ENCODE data around the gene CFAP43. TPM values are rescaled to one million over a fixed set of nuclear protein-coding genes. Genes with fewer than 3 reads are reported as not detected.

The CFAP43 gene
- total RNA-seq, 1 experiment from 2014 or later: 0.42 TPM

- TF ChIP-seq NFE2L1 (CRISPR knock-in tag; IDR thresholded peaks at IDR 0.05) (no peak), E2F1 (CRISPR knock-in tag; IDR thresholded peaks at IDR 0.05) (no peak), E2F5 (CRISPR knock-in tag; IDR thresholded peaks at IDR 0.05) (no peak), SOX15 (CRISPR knock-in tag; IDR thresholded peaks at IDR 0.05) (no peak), OVOL2 (CRISPR knock-in tag; IDR thresholded peaks at IDR 0.05; ENCODE audit: borderline replicate concordance) (no peak), NR3C1 (CRISPR knock-in tag; conservative IDR thresholded peaks at IDR 0.05; ENCODE audit: low read depth) (no peak), ZNF423 (CRISPR knock-in tag; IDR thresholded peaks at IDR 0.05) (no peak), JUN (CRISPR knock-in tag; IDR thresholded peaks at IDR 0.05) (no peak)
- TF ChIP-seq, protein P1, sequence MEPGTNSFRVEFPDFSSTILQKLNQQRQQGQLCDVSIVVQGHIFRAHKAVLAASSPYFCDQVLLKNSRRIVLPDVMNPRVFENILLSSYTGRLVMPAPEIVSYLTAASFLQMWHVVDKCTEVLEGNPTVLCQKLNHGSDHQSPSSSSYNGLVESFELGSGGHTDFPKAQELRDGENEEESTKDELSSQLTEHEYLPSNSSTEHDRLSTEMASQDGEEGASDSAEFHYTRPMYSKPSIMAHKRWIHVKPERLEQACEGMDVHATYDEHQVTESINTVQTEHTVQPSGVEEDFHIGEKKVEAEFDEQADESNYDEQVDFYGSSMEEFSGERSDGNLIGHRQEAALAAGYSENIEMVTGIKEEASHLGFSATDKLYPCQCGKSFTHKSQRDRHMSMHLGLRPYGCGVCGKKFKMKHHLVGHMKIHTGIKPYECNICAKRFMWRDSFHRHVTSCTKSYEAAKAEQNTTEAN (CRISPR knock-in tag; IDR thresholded peaks at IDR 0.05): no peak
- TF ChIP-seq, protein P2, sequence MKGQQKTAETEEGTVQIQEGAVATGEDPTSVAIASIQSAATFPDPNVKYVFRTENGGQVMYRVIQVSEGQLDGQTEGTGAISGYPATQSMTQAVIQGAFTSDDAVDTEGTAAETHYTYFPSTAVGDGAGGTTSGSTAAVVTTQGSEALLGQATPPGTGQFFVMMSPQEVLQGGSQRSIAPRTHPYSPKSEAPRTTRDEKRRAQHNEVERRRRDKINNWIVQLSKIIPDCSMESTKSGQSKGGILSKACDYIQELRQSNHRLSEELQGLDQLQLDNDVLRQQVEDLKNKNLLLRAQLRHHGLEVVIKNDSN (CRISPR knock-in tag; IDR thresholded peaks at IDR 0.05): no peak
These were observed 36.2 kb upstream of the CFAP43 start (continued) for GRCh38 chr10:104268405-104268712.

- no peak for DNase-seq (ENCODE audit: low spot score)
- Mint-ChIP-seq H3K4me1 (peaks cover 11% of the 10 kb centered on the region), H3K36me3 (peaks cover 39% of the 10 kb centered on the region), H3K9me3 (no peaks in the 10 kb centered on the region), H3K4me3 (peak overlapping the region; percentile 96), H3K27me3 (ENCODE audit: low read depth) (no peaks in the 10 kb centered on the region), H3K27ac (peak overlapping the region; percentile 94)
- ATAC-seq: no peak
- ChIA-PET POLR2A (no interaction called here), CTCF (interaction anchor here (0.7 to 1.2 kb wide), 2 partner anchors 281 to 354 kb away, joined by 3 read pairs; no protein-coding TSS in a partner anchor)
- TF ChIP-seq FOXJ3 (CRISPR knock-in tag; IDR thresholded peaks at IDR 0.05; ENCODE audit: borderline replicate concordance) (no peak), SMAD3 (CRISPR knock-in tag; IDR thresholded peaks at IDR 0.05; ENCODE audit: borderline replicate concordance) (no peak), ZBTB21 (CRISPR knock-in tag; IDR thresholded peaks at IDR 0.05; ENCODE audit: borderline replicate concordance) (no peak), SP1 (CRISPR knock-in tag; conservative IDR thresholded peaks at IDR 0.05) (no peak), E2F4 (CRISPR knock-in tag; IDR thresholded peaks at IDR 0.05; ENCODE audit: borderline replicate concordance, low read depth) (no peak), JUN (CRISPR knock-in tag; IDR thresholded peaks at IDR 0.05) (no peak), CREB1 (CRISPR knock-in tag; IDR thresholded peaks at IDR 0.05) (no peak), ZNF671 (CRISPR knock-in tag; IDR thresholded peaks at IDR 0.05) (no peak), ZNF219 (CRISPR knock-in tag; IDR thresholded peaks at IDR 0.05; ENCODE audit: borderline replicate concordance) (no peak)
- TF ChIP-seq, protein P3, sequence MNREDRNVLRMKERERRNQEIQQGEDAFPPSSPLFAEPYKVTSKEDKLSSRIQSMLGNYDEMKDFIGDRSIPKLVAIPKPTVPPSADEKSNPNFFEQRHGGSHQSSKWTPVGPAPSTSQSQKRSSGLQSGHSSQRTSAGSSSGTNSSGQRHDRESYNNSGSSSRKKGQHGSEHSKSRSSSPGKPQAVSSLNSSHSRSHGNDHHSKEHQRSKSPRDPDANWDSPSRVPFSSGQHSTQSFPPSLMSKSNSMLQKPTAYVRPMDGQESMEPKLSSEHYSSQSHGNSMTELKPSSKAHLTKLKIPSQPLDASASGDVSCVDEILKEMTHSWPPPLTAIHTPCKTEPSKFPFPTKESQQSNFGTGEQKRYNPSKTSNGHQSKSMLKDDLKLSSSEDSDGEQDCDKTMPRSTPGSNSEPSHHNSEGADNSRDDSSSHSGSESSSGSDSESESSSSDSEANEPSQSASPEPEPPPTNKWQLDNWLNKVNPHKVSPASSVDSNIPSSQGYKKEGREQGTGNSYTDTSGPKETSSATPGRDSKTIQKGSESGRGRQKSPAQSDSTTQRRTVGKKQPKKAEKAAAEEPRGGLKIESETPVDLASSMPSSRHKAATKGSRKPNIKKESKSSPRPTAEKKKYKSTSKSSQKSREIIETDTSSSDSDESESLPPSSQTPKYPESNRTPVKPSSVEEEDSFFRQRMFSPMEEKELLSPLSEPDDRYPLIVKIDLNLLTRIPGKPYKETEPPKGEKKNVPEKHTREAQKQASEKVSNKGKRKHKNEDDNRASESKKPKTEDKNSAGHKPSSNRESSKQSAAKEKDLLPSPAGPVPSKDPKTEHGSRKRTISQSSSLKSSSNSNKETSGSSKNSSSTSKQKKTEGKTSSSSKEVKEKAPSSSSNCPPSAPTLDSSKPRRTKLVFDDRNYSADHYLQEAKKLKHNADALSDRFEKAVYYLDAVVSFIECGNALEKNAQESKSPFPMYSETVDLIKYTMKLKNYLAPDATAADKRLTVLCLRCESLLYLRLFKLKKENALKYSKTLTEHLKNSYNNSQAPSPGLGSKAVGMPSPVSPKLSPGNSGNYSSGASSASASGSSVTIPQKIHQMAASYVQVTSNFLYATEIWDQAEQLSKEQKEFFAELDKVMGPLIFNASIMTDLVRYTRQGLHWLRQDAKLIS (CRISPR knock-in tag; IDR thresholded peaks at IDR 0.05; ENCODE audit: borderline replicate concordance): no peak
- TF ChIP-seq, protein P4, sequence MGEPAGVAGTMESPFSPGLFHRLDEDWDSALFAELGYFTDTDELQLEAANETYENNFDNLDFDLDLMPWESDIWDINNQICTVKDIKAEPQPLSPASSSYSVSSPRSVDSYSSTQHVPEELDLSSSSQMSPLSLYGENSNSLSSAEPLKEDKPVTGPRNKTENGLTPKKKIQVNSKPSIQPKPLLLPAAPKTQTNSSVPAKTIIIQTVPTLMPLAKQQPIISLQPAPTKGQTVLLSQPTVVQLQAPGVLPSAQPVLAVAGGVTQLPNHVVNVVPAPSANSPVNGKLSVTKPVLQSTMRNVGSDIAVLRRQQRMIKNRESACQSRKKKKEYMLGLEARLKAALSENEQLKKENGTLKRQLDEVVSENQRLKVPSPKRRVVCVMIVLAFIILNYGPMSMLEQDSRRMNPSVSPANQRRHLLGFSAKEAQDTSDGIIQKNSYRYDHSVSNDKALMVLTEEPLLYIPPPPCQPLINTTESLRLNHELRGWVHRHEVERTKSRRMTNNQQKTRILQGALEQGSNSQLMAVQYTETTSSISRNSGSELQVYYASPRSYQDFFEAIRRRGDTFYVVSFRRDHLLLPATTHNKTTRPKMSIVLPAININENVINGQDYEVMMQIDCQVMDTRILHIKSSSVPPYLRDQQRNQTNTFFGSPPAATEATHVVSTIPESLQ (CRISPR knock-in tag; IDR thresholded peaks at IDR 0.05): no peak
- TF ChIP-seq, protein P5, sequence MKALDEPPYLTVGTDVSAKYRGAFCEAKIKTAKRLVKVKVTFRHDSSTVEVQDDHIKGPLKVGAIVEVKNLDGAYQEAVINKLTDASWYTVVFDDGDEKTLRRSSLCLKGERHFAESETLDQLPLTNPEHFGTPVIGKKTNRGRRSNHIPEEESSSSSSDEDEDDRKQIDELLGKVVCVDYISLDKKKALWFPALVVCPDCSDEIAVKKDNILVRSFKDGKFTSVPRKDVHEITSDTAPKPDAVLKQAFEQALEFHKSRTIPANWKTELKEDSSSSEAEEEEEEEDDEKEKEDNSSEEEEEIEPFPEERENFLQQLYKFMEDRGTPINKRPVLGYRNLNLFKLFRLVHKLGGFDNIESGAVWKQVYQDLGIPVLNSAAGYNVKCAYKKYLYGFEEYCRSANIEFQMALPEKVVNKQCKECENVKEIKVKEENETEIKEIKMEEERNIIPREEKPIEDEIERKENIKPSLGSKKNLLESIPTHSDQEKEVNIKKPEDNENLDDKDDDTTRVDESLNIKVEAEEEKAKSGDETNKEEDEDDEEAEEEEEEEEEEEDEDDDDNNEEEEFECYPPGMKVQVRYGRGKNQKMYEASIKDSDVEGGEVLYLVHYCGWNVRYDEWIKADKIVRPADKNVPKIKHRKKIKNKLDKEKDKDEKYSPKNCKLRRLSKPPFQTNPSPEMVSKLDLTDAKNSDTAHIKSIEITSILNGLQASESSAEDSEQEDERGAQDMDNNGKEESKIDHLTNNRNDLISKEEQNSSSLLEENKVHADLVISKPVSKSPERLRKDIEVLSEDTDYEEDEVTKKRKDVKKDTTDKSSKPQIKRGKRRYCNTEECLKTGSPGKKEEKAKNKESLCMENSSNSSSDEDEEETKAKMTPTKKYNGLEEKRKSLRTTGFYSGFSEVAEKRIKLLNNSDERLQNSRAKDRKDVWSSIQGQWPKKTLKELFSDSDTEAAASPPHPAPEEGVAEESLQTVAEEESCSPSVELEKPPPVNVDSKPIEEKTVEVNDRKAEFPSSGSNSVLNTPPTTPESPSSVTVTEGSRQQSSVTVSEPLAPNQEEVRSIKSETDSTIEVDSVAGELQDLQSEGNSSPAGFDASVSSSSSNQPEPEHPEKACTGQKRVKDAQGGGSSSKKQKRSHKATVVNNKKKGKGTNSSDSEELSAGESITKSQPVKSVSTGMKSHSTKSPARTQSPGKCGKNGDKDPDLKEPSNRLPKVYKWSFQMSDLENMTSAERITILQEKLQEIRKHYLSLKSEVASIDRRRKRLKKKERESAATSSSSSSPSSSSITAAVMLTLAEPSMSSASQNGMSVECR (CRISPR knock-in tag; IDR thresholded peaks at IDR 0.05; ENCODE audit: borderline replicate concordance): no peak
These were observed 35.7 kb upstream of the CFAP43 start for GRCh38 chr10:104267721-104268404.

Measured in WTC11 (cell line).